ENCODE data around the gene C3orf52.

C3orf52 gene

DNA sequence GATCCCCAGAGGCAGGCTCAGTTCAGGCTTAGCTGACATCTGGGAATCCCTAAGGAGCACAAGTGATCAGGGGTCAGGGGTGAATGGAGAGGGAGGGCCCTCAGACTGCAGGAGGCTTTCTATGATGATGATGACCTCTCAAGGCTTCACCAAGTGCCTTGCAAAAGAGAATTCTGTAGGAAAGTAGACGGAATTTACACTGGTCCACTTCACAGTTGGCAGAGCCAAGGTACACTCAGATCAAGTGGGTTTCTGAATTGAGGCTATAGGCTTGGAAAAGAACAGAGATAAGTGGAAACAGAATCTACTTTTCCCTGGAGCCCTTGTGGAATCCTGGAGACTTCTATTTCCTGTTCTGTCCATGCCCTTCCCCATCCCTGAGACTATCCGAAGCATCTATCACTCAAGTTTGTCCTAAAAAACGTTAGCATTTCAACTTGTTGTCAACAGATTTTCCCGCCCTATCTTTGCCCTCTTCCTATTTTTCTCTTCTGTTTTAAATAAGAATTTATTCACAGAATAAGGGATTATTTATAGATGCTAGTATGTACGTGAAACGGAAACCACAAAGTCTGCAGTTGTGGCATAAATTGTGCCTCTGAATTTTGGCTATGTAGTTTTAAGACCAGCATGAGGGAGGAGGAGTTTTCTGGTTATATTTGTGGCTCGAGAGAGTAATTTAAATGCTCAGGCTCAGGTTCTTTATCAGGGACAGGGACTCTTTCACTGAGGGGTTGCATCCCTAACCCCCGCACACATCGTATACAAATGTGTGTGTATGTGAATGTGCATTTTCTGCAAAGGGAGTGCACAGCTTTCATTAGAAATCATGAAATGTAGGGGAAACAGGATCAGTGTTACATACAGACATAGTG is 34.0 kb downstream of the C3orf52 start:
- no peak for DNase-seq (ENCODE audit: low read depth)

DNA sequence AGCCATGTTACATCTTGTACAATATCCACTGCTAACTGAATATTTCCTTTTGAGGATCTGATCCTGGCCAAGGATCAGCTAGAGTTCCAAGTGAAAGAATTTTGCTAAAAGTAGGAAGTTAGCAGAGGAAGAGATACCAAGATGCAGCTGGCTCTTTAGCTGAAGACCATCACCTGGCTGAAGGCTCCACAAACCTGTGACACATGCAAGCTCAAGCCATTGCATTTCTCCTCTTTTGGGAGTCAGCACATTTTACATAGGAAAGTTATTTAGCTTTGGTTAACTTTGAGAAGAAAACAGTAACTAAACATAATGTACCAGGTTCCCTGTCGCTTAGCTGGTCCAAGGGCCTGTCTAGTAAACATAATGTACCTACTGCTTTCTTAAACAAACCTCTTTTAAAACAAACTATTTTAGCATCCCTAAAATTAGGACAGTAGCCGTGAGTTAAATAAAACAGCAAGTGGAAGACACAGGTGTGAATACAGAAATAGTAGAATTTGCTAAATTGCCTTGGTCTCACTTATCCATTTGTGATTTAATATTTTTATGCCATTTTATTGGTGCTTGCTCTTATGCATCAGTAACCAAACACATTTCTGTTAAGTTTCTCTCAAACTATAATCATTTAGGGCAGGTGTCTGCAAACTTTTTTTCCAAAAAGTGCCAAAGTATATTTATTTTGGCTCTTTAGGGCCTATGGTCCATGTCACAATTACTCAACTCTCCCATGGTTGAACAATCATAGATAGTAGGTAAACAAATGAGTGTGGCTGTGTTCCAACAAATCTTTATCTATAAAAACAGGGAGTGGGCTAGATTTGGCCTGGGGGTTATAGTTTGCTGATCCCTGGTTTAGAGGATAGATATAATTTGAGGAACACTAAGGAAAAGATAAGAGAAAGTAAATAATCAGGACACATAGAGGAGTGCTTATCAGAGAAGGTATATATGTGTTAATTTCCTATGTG is 35.7 kb downstream of the C3orf52 start:
- no peak for DNase-seq (ENCODE audit: low read depth)

DNA sequence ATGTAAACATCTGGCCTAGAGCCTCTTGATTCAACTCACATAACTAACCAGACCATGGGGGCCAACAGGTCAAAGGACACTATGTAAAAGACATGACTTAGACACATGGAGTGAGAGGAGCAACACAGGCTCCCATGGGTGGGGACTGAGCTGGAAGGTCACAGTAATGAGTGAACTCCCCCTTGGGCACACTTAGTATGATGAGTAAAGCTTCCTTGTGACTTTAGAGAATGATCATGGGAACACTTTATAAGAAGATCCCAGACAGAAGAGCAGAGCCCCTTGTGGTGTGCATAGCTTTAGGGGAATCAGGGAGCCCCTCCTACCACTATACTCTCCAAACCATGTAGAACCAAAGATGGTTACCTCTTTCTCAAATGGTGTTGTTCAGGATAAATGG is 36.7 kb downstream of the C3orf52 start:
- DNase-seq (ENCODE audit: low read depth): no peak

DNA sequence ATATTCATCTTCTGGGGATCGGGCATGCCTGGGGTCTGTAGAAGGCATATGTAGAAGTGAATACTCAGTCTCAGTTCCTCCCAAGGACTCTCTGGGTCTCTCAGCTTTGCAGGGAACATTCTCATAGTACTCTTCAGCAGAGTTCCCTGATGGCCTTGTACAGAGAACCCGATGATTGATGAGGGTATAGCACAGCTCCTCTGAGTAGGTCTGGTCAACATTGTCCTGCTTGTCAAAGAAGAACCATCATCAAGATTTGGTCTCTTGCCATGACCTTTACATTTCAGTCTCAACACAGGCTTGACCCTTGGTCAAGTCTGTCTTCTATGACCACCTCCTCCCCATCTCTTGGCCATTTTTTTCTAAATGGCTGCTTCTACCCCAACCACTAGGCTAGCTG is 37.4 kb downstream of the C3orf52 start:
- DNase-seq (ENCODE audit: low read depth): no peak

DNA sequence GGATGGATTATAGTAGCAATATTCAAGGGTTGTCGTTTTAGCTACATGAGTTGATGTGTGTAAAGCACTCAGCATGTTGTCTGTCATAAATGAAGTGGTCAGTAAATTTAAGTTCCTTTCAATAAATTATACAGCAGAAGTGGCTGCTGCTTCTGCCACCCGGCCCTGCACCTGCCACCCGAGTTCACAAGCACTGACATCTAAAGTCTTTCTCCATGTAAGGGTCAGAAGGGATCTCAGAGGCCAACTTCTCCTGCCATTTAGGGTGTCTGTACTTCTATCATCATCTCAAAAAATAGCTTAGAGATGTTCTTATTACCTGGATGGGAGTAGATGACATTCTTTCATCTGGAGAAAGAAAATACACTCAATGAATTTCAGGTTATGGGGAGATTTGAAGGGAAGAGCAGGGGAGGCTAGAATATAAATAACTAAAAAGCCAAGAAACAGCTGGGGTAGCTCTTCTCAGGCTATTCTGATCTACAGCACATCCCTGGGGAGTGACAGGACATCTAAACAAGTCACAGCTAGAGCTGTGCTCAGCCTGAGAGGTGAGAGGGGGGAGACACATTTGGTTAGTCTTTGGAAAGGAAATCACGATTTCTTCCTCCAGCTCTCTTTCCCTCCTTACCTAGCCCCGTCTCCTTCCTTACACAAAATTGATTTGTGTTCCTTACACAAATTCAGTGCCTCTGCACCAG is 38.9 kb downstream of the C3orf52 start:
- DNase-seq (ENCODE audit: low read depth): no peak

DNA sequence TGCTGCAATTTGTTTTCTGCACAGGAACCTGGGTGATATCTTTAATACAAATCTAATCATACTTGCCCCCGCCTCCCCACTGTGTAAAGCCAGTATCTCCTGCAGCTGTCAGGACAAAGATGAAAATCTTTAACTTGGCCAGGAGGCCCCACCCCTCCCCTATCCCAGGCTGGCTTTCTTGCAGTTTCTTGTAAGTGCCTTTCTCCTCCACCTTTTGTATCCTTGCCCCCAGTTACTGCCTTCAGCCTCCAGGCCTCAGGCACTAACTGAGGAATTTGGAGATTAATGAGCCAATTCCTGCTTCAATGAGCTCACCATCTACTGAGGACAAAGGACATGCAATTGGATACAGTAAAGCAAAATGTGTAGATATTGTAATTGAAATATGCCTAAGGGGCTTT is 40.3 kb downstream of the C3orf52 start:
- no peak for DNase-seq (ENCODE audit: low read depth)

DNA sequence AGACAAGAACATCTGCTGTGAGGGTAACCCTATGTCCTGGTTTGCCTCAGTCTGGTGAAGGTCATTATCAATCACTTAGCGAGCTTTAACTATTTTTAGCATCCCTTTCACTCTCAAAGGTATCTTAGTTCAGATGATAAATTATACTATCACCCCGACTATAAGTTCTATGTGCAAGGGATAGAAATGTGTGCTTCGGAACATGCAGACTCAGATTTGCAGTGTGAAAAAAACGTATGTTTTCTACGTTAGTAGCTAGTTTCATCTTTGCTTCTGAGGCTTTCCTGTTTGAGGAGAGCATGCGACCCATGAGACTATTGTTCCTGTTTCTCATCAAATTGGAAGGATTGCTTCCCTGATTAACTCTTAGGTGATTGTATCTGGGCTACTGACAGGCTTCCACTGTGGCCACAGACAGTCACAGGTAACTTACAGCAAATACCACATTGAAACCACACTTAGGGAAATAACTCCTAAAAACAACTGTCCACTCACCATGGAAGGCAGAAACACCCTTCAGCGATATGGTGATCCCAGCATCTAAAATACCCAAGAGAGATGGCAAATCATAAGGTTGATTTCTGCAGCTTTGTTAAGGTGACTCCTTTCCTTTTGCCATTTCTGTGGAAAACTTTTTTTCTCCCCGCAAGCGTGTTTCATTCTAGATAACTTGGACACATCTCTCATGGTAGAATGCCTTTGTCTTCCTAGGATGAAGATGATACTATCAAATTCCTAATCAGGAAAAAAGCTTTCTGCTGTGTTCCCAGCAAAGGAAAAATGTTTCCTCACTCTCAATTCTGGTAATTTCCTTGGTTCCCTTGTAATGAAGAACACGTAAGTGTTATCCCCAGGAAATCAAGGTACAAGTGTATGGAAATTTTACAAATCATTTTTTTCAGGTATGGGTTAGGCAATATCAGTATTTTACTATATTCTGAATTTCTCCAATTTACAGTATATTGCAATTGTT is 41.6 kb downstream of the C3orf52 start:
- no peak for DNase-seq (ENCODE audit: low read depth)

DNA sequence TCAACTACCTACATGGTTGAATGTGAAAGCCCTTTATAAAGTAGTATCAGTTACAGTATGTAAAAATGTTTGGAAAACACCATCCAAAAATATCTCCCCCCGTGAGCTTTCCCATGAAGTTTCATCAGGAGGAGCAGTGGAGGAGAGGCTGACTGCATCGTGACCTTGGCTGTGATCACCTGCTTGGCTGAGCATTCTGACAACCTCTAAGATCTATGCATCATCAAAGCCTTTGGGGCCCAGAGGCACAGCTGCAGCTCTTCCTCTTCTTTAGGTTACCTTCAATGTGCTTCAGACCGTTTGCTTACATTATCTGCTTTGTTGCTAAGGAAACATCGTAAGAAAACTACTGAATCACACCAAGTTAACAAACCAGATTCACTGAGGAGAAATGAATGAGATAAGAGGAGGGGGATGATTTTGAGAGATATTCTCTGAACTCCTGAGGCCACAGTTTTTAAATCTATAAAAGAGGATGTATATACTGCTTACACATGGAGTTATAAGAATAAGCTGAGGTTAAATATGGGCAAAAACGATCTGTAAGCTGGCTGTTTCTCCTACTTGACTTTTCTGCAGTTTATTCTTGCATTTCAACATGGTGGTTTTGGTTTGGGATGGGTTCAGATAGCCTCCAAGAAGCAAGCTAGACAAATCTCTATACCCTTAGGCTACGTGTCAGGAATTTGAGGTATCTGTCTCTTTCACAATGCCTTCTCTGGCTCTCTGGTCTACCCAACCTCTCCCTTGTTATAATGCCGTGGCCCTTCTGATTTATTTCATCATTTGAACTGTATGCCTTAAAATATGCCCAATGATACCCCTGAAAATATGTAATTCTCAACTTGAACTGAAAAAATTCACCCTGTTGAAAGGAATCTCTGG is 42.9 kb downstream of the C3orf52 start:
- DNase-seq (ENCODE audit: low read depth): peak; percentile 30

DNA sequence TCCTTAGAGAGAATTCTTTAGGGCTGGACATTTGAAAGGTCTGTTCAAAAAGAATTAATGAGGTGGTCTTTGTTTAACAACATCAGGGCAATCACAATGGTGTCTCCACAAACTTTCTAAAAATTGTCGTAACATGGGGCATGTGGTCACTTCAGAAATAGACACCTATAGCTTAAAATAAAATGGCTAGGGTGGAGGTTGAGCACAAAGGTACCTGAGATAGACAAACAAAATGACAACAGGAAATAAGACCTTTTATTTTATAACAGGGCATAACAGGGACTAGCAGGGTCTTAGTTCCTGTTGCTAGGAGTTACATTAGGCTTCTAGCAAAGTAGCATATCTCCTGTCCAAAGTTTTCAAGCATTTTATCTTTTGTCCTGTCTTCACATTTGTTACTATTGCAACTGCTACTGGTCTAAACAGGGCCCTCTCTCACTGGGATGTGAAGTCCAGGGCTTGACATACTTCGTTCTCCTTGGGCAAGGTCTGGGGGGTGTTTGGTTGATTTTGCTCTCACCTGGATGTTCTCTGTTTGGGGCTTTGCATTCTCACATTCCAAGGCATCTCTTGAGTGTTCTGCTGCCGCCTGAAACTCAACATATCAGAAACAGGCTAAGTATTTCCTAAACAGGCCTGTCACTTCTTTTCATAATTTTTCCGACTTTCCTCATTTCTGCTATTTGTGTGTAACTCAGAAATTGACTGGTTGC is 43.9 kb downstream of the C3orf52 start:
- DNase-seq (ENCODE audit: low read depth): no peak

DNA sequence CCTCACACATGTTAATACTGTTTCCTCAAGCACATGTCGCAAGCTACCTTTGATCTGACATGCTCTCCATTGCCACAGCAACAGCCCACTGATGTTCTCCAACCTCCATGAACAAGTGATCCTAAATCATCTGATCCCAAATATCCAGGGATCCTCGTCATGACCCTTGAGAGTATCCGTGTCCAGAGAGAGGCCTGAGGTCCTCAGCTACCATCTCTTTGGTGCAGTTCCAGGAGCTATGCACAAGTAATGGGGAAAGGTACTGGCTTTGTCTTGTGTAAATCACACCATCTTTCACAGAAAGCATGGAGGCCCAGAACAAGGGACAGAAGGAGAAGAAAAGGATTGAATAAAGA is 44.4 kb downstream of the C3orf52 start:
- no peak for DNase-seq (ENCODE audit: low read depth)

DNA sequence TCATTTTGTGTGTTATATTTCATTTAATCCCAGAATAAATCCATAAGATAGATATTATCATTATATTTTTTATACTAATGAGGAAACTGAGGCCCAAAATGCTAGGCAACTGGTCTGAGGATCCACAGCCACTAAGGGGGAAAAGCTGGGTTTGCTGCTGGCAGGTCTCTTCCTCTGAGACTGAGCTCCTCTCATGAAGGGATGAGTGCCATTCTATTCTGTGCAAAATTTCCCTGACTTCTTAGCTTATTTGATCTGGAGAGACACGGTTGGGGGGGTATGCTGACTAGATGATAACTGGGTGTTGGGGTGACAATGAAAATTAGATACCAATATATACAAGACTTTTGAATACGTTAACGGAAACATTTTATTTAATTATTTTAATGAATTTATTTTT is 44.9 kb downstream of the C3orf52 start:
- no peak for DNase-seq (ENCODE audit: low read depth)

DNA sequence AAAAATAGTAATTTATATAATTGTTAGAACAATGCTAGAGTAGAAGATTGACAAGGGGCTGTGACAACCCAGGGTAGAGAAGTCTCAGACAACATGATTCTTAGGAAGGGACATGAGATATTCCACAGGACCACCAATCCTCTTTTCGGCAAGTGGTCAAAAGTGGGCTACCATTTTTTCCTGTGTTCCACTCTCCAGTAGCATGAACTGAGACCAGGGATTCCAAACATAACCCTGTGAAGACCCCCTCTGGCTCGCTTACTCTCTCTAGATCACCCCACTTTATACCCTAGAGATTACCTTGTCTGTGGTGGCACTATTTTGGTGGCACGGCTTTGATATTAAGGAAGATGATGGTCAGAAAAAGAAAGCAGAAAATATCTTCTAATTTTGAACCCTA is 45.9 kb downstream of the C3orf52 start:
- DNase-seq (ENCODE audit: low read depth): no peak

DNA sequence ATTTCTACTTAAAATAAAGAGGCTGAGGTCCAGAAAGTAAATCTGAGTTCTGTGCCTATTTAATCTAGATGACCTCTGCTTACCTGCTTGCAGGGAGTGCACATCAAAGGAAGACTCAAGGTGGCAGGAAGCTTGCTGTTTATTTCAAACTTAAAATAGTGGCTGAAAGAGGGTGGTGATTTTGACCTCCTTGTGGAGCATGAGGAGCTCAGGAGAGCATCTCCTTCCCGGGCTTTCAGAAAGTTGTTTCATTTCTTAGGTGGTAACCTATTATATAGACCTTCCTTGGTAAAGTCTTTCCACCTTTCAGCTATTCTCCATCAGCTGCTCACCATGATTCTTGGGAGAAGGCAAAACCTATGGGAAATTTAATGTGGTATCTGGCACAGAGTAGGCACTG is 46.4 kb downstream of the C3orf52 start:
- DNase-seq (ENCODE audit: low read depth): no peak

DNA sequence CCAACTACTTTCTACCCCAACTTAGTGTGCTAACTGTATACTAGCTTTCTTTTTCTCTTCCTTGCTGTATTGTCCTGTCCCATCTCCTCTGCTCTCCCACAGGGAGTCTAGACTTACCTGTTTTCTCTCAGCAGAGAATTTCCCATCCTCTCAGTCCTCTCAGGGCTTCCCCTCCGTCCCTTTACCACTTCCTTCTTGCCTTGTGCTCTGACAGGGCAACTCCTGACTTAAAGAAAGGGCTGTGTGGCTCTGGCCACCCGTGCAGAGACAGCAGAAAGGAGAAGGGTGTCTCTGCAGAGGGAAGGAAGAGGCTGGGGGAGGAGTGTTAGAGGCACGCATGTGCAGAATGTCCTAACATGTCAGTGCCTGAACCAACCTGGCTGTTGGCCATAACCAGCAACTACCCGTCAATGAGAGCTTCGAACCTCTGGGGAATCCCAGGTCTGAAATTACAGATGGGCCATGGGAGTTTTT is 46.8 kb downstream of the C3orf52 start, which contains the start of gene GCSAM:
GCSAM (minus strand) TSS at position 274 of the 474 bp plus-strand sequence; CDS start at position 146, 128 bp downstream.
- peak; percentile 41 for DNase-seq (ENCODE audit: low read depth)

DNA sequence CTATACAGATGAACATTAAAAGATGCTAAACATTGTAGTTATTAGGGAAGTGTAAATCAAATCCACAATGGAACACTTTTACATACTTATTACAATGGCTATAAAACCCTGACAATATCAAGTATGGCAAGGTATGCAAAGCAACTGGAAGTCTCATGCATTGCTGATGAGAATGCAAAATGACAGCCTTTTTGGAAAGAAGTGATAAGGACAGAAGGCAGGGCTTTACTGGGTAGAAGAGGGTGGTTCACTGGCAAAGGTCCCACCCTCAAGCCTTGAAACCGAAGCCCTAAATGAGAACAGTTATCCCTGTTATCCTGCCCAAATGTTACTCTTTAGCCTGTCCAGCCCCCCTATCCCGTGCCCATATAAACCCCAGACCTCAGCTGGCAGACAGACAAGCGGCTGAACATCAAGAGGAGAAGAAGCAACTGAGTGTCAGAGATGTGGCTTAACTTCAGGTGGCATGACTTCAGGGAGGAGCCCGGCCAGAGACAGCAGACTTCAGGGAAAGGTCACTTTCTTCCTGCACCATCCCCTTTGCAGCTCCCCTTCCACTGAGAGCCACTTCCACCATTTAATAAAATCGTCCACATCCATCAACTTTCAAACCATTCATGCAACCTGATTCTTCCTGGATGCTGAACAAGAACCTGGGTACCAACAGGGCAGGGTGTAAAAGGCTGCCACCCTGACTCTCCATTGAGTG is 47.6 kb downstream of the C3orf52 start:
- DNase-seq (ENCODE audit: low read depth): no peak

DNA sequence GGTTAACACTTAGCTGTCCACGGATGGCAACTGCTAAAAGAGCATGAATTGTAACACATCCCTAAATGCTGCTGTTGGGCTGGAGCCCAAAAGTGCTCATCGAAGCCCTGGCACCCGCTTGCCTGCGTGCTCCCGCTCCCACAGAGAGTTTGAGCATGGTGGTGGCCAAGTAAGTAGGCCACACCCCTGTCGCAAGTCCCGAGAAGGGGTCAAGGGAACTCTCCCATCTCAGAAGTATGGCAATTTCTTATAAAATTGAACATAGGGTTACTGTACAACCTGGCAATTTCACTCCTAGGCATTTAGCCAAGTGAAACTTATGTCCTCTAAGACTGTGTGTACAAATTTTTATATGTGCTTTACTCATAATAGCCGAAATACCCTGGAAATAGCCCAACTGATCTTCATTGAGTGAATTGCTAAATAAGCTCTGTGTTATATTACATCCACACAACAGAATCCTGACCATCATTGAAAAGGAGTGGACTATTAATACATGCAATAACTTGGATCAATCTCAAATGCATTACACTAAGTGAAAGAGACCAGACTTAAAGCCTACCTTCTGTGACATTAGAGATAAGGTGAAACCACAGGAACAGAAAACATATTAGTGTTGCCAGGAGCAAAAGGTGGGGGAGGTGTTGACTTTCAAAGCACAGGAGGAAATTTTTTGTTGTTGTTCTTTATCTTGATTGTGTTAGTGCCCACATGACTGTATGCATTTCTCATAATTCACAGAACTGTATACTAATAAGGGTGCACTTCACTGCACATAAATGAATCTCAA is 48.3 kb downstream of the C3orf52 start:
- no peak for DNase-seq (ENCODE audit: low read depth)

DNA sequence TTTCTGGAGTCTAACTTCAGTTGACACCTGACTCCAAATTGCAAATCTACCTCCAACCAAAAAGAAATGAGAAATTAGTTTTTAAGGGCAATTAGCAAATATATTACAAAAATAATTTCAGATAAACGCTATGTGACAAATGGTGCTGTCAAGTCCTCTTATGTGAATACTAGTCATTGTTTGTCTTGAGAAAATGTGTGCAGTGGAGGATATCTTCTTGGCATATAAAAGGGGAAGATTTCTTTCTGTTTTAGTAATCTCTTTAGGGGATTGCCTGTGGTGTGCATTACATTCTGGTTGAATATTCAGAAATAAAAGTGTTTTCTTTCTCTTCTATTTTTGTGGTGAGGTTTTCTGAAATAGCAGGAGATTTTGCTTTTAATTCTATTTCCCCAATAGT is 49.9 kb downstream of the C3orf52 start:
- DNase-seq (ENCODE audit: low read depth): no peak

Measured in stimulated activated CD4-positive, alpha-beta T cell treated with anti-CD3 and anti-CD28 coated beads, Interleukin-2, amount 100 ng/mL, for 4 hours (primary cell).